Keratinocyte (primary cell): ENCODE data around the gene PIP4K2B. TPM values are rescaled to one million over a fixed set of nuclear protein-coding genes. Genes with fewer than 3 reads are reported as not detected.

Experiments
- DNase-seq: peaks from one replicate; pipeline ENCODE4 v3.0.0-alpha.2; 2011; ENCODE audit warnings: low read depth, missing footprints, low spot score
- FAIRE-seq: peaks from 2 replicates; lab custom pipeline; 2011; peaks lifted over from hg19 to GRCh38; lab: Jason Lieb, UNC
- H2AFZ ChIP-seq: 2 replicates; pipeline ENCODE4 v1.6.0; 2012; ENCODE audit warnings: low read length, control low read depth, inconsistent platforms; ENCODE audit not compliant: control insufficient read depth
- H3K27ac ChIP-seq: 2 replicates; pipeline ENCODE4 v1.5.1; 2011; ENCODE audit warnings: low read length; ENCODE audit not compliant: control insufficient read depth, insufficient read depth
- H3K27me3 ChIP-seq: 3 replicates; pipeline ENCODE4 v1.6.0; 2011; ENCODE audit warnings: low read length; ENCODE audit not compliant: control insufficient read depth, insufficient read depth; ENCODE audit errors: extremely low read depth
- H3K36me3 ChIP-seq, 2 experiments: 2 replicates in 1 of 2; 3 replicates in 1 of 2; pipeline ENCODE4 v1.5.1; 2011; ENCODE audit warnings: low read length in 2 of 2, mild to moderate bottlenecking in 1 of 2; ENCODE audit not compliant: control insufficient read depth in 2 of 2, insufficient read depth in 2 of 2; ENCODE audit errors: extremely low read depth in 1 of 2
- H3K4me1 ChIP-seq: 3 replicates; pipeline ENCODE4 v1.5.1; 2011; ENCODE audit warnings: low read length; ENCODE audit not compliant: control insufficient read depth, insufficient read depth; ENCODE audit errors: extremely low read depth
- H3K4me2 ChIP-seq: 3 replicates; pipeline ENCODE4 v1.6.0; 2011; ENCODE audit warnings: low read depth, low read length; ENCODE audit not compliant: control insufficient read depth, insufficient read depth; ENCODE audit errors: extremely low read depth
- H3K4me3 ChIP-seq, 3 experiments: fragments of 200-600 bp in 1 of 3; sonication (generic) in 1 of 3; 2 replicates in 2 of 3; 3 replicates in 1 of 3; pipeline ENCODE4 v1.5.1; 2011 to 2016; ENCODE audit warnings: low read length in 3 of 3, mild to moderate bottlenecking in 3 of 3, control low read depth in 2 of 3, inconsistent platforms in 1 of 3, low read depth in 1 of 3, mixed read lengths in 1 of 3, mixed run types in 1 of 3, moderate library complexity in 1 of 3; ENCODE audit not compliant: control insufficient read depth in 2 of 3, insufficient read depth in 2 of 3; ENCODE audit errors: extremely low read depth in 1 of 3
- H3K79me2 ChIP-seq: 2 replicates; pipeline ENCODE4 v1.6.0; 2012; ENCODE audit warnings: low read length; ENCODE audit not compliant: control insufficient read depth, insufficient read depth
- H3K9ac ChIP-seq: 3 replicates; pipeline ENCODE4 v1.6.0; 2011; ENCODE audit warnings: low read length; ENCODE audit not compliant: control insufficient read depth, insufficient read depth; ENCODE audit errors: extremely low read depth
- H3K9me1 ChIP-seq: 3 replicates; pipeline ENCODE4 v1.6.0; 2011; ENCODE audit warnings: low read length; ENCODE audit not compliant: control insufficient read depth, insufficient read depth; ENCODE audit errors: extremely low read depth
- H3K9me3 ChIP-seq: 2 replicates; pipeline ENCODE4 v1.5.1; 2012; ENCODE audit warnings: low read depth, low read length; ENCODE audit not compliant: control insufficient read depth
- H4K20me1 ChIP-seq: 3 replicates; pipeline ENCODE4 v1.6.0; 2011; ENCODE audit warnings: low read length; ENCODE audit not compliant: control insufficient read depth, insufficient read depth; ENCODE audit errors: extremely low read depth
- CTCF ChIP-seq, 3 experiments: IDR thresholded peaks in 1 of 3; conservative IDR thresholded peaks in 1 of 3; optimal IDR thresholded peaks in 1 of 3; 2 replicates in 2 of 3; 3 replicates in 1 of 3; pipeline versions ENCODE3 to v1.5.1; 2011; ENCODE audit warnings: low read length in 3 of 3, mild to moderate bottlenecking in 3 of 3, moderate library complexity in 2 of 3, control low read depth in 1 of 3, inconsistent platforms in 1 of 3; ENCODE audit not compliant: insufficient read depth in 2 of 3; ENCODE audit errors: extremely low read depth in 1 of 3
- EZH2 ChIP-seq: IDR thresholded peaks from one replicate; pipeline ENCODE4 v1.6.1; 2012; ENCODE audit warnings: inconsistent platforms, mild to moderate bottlenecking, low read length, moderate library complexity
- dilution Hi-C: fragments of 300-500 bp; cut with MboI; formaldehyde crosslinking; loops from one replicate; pipeline ENCODE4 v1.7.0; 2020; ENCODE audit warnings: low sequenced_read_pairs; ENCODE audit not compliant: extremely low pct_ligation_motif_present
- polyA plus RNA-seq, 5 experiments: library from polyadenylated mRNA; depleted of rRNA in 3 of 5; stranded (reverse) in 3 of 5; stranded (forward) in 1 of 5; unstranded in 1 of 5; fragments of >200 nt; gene quantifications; 1 replicate in 1 of 5; 2 replicates in 3 of 5; 3 replicates in 1 of 5; pipeline versions ENCODE4 v1.2.1 to v1.2.3, GENCODE V29; 2011 to 2012; ENCODE audit warnings: missing spikeins in 2 of 5, low read depth in 1 of 5, low replicate concordance in 1 of 5

The PIP4K2B gene
- polyA plus RNA-seq, 1 donor (not counting 4 experiments of a cell fraction or from before 2014, with no cell fraction given) = 26.4 TPM

GRCh38 chr17:38735161-38735997 lies 64.0 kb downstream of the PIP4K2B start:
- Histone ChIP-seq H3K4me1 (peaks cover 11% of the 10 kb centered on the region), H3K4me2 (no peak overlapping the region), H4K20me1 (no peaks in the 10 kb centered on the region), H3K36me3 (peaks cover 22 to 38% of the 10 kb centered on the region in 2 experiments), H3K27me3 (no peaks in the 10 kb centered on the region), H3K9ac (no peak overlapping the region), H3K27ac (no peak overlapping the region), H3K9me1 (no peaks in the 10 kb centered on the region), H3K9me3 (no peaks in the 10 kb centered on the region), H3K79me2 (peaks cover 13% of the 10 kb centered on the region), H2AFZ (no peak overlapping the region), H3K4me3 (no peak overlapping the region)
- FAIRE-seq (no peak), DNase-seq (no peak)
- TF ChIP-seq CTCF (optimal IDR thresholded peaks at IDR 0.05 in 1 of 3, IDR thresholded peaks at IDR 0.05 in 1 of 3, conservative IDR thresholded peaks at IDR 0.05 in 1 of 3; ENCODE audit: extremely low read depth in 1 of 3, insufficient read depth in 2 of 3, low read length in 3 of 3) (peak; percentile 75 to 98 (median 97)), EZH2 (no peak)
- dilution Hi-C loops = no loop called here

DNA sequence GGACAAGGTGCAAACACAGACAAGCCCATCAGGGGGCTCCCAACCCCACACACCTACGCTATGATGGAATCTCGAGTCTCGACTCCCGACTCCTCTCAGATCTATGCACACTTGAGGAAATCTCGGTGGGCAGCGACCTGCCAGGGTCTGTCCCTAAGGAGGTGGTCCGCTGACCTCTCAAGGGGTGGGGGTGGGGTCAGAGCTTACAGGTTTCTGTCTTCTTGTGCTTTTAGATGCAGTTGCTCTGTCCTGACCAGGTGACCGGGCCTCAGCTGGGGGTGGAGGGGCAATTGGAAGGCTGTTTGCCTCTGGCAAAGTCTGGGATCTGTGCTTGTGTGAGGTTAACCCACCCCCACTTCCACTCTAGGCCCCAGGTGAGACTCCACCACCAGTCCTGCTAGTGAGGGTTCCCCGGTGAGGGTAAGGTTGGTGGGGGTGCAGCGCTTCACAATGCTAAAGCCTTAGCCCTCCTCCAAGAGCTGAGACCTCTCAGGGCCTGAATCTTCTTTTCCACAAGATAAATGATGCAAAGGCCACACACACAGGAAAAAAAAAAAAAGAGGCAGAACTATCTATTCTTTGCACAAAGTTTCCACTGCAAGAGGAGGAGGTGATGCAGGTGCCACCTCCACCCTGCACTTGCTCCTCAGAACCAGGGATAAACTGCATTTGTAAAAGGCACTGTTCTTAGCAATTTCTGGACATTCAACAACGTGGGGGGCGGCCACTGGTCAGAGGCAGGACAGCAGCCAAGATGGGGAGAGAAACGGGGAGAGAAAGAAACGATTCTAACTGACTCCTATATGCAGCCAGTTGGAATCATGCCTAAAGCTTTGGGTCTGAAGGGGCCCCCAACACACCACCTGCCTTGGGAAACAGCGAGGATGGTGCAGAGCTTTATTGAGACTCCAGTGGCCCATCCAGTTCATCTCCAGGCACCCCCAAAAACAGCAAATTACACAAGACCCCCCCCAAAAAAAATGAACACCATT lies 65.1 kb downstream of the PIP4K2B start:
- dilution Hi-C loops = no loop called here
- no peaks in the 10 kb centered on the region for H3K27me3 ChIP-seq
- H3K9ac ChIP-seq = no peak overlapping the region
- H3K36me3 ChIP-seq = peaks cover 22 to 38% of the 10 kb centered on the region in 2 experiments
- no peak overlapping the region for H3K4me3 ChIP-seq
- FAIRE-seq (no peak), DNase-seq (no peak)
- H3K27ac ChIP-seq = no peak overlapping the region
- peaks cover 13% of the 10 kb centered on the region for H3K79me2 ChIP-seq
- TF ChIP-seq EZH2 (no peak), CTCF (optimal IDR thresholded peaks at IDR 0.05 in 1 of 3, IDR thresholded peaks at IDR 0.05 in 1 of 3, conservative IDR thresholded peaks at IDR 0.05 in 1 of 3; ENCODE audit: extremely low read depth in 1 of 3, insufficient read depth in 2 of 3, low read length in 3 of 3) (peak in 2 of 3 experiments; percentile 28 to 32)
- peaks cover 14% of the 10 kb centered on the region for H3K4me1 ChIP-seq
- no peaks in the 10 kb centered on the region for H3K9me3 ChIP-seq
- no peaks in the 10 kb centered on the region for H3K9me1 ChIP-seq
- no peak overlapping the region for H3K4me2 ChIP-seq
- H4K20me1 ChIP-seq = no peaks in the 10 kb centered on the region
- no peak overlapping the region for H2AFZ ChIP-seq
